GM21786 (cell line): ENCODE data around the gene ATP9A.
"Not testable (repeated sequence)": the region's sequence is repeated elsewhere in the genome, so short reads cannot be mapped to it uniquely, and the experiment has no call there.

Experiments
- ATAC-seq: cut with Tn5 transposase; IDR thresholded peaks from one replicate; pipeline ENCODE4 v1.9.1; 2021; ENCODE audit not compliant: unreplicated experiment

The ATP9A gene

GRCh38 chr20:51583073-51583472 is 185.1 kb downstream of the ATP9A start:
- no peak for ATAC-seq

GRCh38 chr20:51581571-51581970 is 186.6 kb downstream of the ATP9A start:
- no peak for ATAC-seq

GRCh38 chr20:51579137-51579536 is 189.1 kb downstream of the ATP9A start:
- ATAC-seq = no peak

GRCh38 chr20:51578145-51578459 is 190.1 kb downstream of the ATP9A start:
- ATAC-seq = no peak

- no peak for ATAC-seq
Observed at GRCh38 chr20:51577432-51578144, 190.6 kb downstream of the ATP9A start.

GRCh38 chr20:51575486-51575885 is 192.7 kb downstream of the ATP9A start:
- ATAC-seq = no peak

GRCh38 chr20:51574248-51575033 is 193.7 kb downstream of the ATP9A start:
- no peak for ATAC-seq

- ATAC-seq = no peak
Observed at GRCh38 chr20:51573576-51574243, 194.5 kb downstream of the ATP9A start.

GRCh38 chr20:51571460-51571794 is 196.8 kb downstream of the ATP9A start:
- no peak for ATAC-seq

GRCh38 chr20:51570739-51571459 is 197.3 kb downstream of the ATP9A start:
- ATAC-seq = no peak

- ATAC-seq = no peak
Observed at GRCh38 chr20:51569815-51570738, 198.1 kb downstream of the ATP9A start.

GRCh38 chr20:51568533-51568932 is 199.7 kb downstream of the ATP9A start:
- ATAC-seq = not testable (repeated sequence)

GRCh38 chr20:51567622-51568021 is 200.6 kb downstream of the ATP9A start:
- no peak for ATAC-seq

GRCh38 chr20:51566594-51566993 is 201.6 kb downstream of the ATP9A start:
- no peak for ATAC-seq

GRCh38 chr20:51565298-51566144 is 202.7 kb downstream of the ATP9A start:
- ATAC-seq = no peak

GRCh38 chr20:51563486-51564332 is 204.5 kb downstream of the ATP9A start:
- no peak for ATAC-seq

- no peak for ATAC-seq
Observed at GRCh38 chr20:51563174-51563485, 205.1 kb downstream of the ATP9A start.

- no peak for ATAC-seq
Observed at GRCh38 chr20:51562332-51563173, 205.6 kb downstream of the ATP9A start.
